ENCODE measurements around the gene STIP1. TPM values are rescaled to one million over a fixed set of nuclear protein-coding genes. Genes with fewer than 3 reads are reported as not detected.

The STIP1 gene
- total RNA-seq, 4 donors from 2014 or later, result 88.6 to 134 (median 94.0) TPM

DNA sequence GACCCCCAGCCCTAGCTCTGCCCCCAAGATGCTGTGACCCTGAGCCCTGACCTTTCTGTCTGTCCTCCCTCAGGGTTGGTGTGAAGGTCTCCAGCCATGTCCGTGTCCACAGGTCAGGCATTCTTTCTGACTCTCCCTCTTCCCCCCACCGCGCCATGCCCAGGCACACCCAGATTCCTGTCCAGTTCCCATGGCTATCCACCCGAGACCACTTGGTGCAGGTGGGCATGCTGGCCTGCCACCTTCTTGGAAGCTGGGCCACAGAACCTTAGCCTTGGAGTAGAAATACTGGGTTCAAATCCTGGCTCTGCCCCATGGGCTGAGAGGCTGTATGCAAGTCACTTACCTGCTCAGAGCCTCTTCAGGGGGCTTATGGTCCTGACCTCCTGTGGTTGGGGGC is 63.1 kb downstream of the STIP1 start:
- ATAC-seq, result no peak
- Histone ChIP-seq H3K36me3 (peaks cover 0 to 3% of the 10 kb centered on the region in 2 donors), H3K27ac (no peak overlapping the region), H3K4me3 (no peak overlapping the region), H3K4me1 (peaks cover 0 to 64% (median 44%) of the 10 kb centered on the region in 3 donors), H3K27me3 (no peaks in the 10 kb centered on the region), H3K9me3 (no peaks in the 10 kb centered on the region)
- 80% methylated on average over 3 of the region's 4 CpGs; no CpG with 5 or more reads in 1 of the 2 donors for WGBS, 2 donors (ENCODE audit: low coverage in 1 of 2)
- TF ChIP-seq, protein P1, sequence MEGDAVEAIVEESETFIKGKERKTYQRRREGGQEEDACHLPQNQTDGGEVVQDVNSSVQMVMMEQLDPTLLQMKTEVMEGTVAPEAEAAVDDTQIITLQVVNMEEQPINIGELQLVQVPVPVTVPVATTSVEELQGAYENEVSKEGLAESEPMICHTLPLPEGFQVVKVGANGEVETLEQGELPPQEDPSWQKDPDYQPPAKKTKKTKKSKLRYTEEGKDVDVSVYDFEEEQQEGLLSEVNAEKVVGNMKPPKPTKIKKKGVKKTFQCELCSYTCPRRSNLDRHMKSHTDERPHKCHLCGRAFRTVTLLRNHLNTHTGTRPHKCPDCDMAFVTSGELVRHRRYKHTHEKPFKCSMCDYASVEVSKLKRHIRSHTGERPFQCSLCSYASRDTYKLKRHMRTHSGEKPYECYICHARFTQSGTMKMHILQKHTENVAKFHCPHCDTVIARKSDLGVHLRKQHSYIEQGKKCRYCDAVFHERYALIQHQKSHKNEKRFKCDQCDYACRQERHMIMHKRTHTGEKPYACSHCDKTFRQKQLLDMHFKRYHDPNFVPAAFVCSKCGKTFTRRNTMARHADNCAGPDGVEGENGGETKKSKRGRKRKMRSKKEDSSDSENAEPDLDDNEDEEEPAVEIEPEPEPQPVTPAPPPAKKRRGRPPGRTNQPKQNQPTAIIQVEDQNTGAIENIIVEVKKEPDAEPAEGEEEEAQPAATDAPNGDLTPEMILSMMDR (IDR thresholded peaks at IDR 0.05), result no peak
- TF ChIP-seq EP300 (IDR thresholded peaks at IDR 0.05) (no peak), POLR2AphosphoS5 (IDR thresholded peaks at IDR 0.05) (no peak), POLR2A (IDR thresholded peaks at IDR 0.05) (no peak)

DNA sequence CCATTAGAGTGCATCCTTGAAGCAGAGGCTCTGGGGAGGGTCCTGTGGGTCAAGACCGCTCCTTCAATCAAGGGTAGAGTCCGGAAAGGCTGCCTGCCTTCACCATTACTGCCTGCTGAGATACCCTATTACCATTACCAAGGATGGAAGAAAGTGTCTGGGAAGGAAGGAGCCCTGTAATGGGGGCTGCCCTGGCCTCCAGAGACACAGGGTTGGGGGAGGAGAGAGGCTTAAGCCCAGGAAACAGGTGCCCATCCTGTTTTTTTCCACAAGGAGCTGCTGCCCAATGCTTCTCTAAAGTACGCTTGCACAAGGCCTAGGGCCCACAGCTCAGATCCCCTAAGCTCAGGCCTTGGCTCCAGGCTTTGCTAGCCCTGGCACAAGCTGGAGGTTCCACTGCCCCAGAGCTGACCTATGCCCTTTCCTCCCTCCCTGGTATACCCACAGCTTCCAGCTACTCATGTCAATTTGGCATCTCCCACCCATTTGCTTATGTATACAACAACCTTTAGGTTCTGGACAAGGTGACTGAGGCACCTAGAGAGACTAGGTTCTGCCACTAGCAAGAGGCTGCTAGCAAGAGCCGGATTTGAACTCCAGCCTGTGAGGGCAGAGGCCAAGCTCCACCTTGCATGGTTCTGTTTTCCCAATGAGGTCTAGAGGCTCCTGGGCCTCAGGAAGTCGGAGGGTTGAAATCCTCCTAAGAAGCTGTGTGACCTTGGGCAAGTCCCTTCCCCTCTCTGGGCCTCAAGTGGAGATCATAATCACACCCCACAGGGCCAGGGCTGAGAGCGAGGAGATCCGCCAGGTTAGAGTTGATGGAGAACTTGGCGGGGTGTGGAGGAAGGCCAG is 63.8 kb downstream of the STIP1 start:
- no peaks in the 10 kb centered on the region for H3K27me3 ChIP-seq
- ATAC-seq, result no peak
- 86 to 87% methylated on average over 1 to 3 of the region's 8 CpGs for WGBS, 2 donors (ENCODE audit: low coverage in 1 of 2)
- H3K36me3 ChIP-seq, result peaks cover 0 to 7% of the 10 kb centered on the region in 2 donors
- TF ChIP-seq POLR2A (IDR thresholded peaks at IDR 0.05) (no peak), EP300 (IDR thresholded peaks at IDR 0.05) (no peak), POLR2AphosphoS5 (IDR thresholded peaks at IDR 0.05) (no peak)
- TF ChIP-seq, protein P1 (IDR thresholded peaks at IDR 0.05), result no peak
- peaks cover 0 to 65% (median 44%) of the 10 kb centered on the region in 3 donors for H3K4me1 ChIP-seq
- H3K4me3 ChIP-seq, result no peak overlapping the region
- H3K9me3 ChIP-seq, result no peaks in the 10 kb centered on the region
- no peak overlapping the region for H3K27ac ChIP-seq

DNA sequence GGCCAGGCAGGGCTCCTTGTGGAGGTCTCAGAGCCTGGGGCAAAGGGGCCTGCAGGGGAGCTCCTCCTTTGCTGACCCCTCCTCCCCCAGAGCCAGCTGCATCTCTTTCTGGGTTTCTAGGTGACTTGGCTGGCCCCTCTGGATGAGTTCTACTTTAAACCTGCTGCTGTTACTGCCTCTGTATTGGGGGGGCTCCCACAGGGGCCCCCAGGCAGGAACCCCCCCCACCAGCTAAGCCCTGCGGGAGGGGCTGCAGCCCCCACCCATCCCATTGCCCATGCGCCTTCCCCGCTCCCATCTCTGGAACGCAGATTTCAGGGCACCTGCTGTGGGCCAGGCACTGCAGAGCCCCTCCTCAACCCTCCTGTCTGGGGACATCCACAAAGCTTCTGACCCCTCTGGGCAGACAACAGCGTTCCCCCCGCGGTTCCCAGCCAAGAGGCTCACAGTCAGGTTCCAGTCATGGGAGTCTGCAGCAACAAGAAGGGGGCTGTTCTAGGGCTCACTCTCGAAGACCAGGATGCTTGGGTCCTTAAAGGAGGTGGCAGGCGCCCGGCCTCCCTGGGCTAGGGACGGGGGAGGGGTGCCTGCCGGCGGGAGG is 64.5 kb downstream of the STIP1 start:
- H3K27ac ChIP-seq, result peak overlapping the region in 3 of 4 donors; percentile 83 to 86 (median 84)
- H3K4me3 ChIP-seq, result peak overlapping the region; percentile 80 to 93
- no peaks in the 10 kb centered on the region for H3K9me3 ChIP-seq
- no peak for ATAC-seq
- no peaks in the 10 kb centered on the region for H3K27me3 ChIP-seq
- H3K36me3 ChIP-seq, result peaks cover 0 to 14% of the 10 kb centered on the region in 2 donors
- H3K4me1 ChIP-seq, result peaks cover 0 to 58% (median 36%) of the 10 kb centered on the region in 3 donors
- TF ChIP-seq POLR2A (IDR thresholded peaks at IDR 0.05) (no peak), EP300 (IDR thresholded peaks at IDR 0.05) (no peak), POLR2AphosphoS5 (IDR thresholded peaks at IDR 0.05) (no peak)
- TF ChIP-seq, protein P1 (IDR thresholded peaks at IDR 0.05), result no peak
- WGBS, 2 donors (ENCODE audit: low coverage in 1 of 2), result no CpG with 5 or more reads among the region's 13 CpGs

DNA sequence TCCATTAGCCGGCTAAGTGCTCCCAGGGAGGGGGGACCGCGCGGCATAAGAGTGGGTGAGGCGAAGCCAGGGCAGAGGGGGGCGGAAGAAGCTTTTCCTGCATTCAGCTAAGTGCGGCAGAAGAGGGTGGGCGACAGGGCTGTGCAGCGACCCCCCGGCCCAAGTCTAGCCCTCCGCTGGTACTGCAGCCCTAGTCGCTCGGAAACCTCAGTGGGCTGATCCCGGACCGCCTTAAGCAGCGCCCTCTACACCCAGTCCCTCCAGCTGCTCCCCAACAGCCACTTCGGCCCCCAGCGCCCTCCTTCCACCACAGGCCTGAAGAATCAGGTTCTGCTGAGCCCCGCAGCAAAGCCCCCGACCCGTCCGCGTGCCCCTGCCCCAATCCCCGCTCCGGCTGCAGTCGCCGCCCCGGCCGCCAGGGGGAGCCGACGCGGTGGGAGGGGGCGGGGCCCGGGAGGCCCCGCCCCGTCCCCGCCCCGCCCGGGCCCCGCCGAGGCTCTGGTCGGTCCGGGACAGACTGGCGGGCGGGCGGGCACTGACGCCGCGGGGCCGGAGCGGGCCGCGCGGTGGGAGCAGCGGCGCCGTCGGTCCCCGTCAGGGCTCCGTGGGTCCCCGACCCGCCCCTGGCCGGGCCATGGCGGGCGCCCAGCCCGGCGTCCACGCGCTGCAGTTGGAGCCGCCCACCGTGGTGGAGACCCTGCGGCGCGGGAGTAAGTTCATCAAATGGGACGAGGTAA is 65.2 kb downstream of the STIP1 start, which contains the start of gene PLCB3:
Gene PLCB3 (plus strand): TSS at position 515 of the 737 bp plus-strand sequence. CDS start 120 bp downstream, at position 635.
- Histone ChIP-seq H3K27me3 (no peaks in the 10 kb centered on the region), H3K4me3 (peak within 1 kb of the TSS; percentile 80 to 93), H3K4me1 (peaks cover 0 to 51% (median 30%) of the 10 kb centered on the region in 3 donors), H3K27ac (peak within 1 kb of the TSS; percentile 30 to 86 (median 84)), H3K9me3 (no peaks in the 10 kb centered on the region), H3K36me3 (peaks cover 0 to 21% of the 10 kb centered on the region in 2 donors)
- peak; percentile 77 for ATAC-seq
- no CpG with 5 or more reads among the region's 75 CpGs for WGBS, 2 donors (ENCODE audit: low coverage in 1 of 2)
- TF ChIP-seq POLR2A (IDR thresholded peaks at IDR 0.05), result peak; percentile 58 to 61
- TF ChIP-seq POLR2AphosphoS5 (IDR thresholded peaks at IDR 0.05), result no peak
- TF ChIP-seq EP300 (IDR thresholded peaks at IDR 0.05), result no peak
- TF ChIP-seq, protein P1 (IDR thresholded peaks at IDR 0.05), result peak in 3 of 4 experiments; percentile 86 to 89 (median 88)

Data from gastroesophageal sphincter (tissue), 4 donors.